ENCODE measurements around the gene KCNT1.

GRCh38 chr9:135769489-135770202 lies 67.7 kb downstream of the KCNT1 start:
- TF ChIP-seq RAD21 (IDR thresholded peaks at IDR 0.05; ENCODE audit: low read depth) (no peak), EZH2 (IDR thresholded peaks at IDR 0.05) (no peak), CTCF (IDR thresholded peaks at IDR 0.05 in 2 of 3, conservative IDR thresholded peaks at IDR 0.05 in 1 of 3; ENCODE audit: borderline replicate concordance in 1 of 3, insufficient read depth in 1 of 3, low read depth in 2 of 3, low read length in 2 of 3) (no peak), JUND (IDR thresholded peaks at IDR 0.05) (no peak)

All from HCT116 (cell line).